Astrocyte (in vitro differentiated cells and primary cell): ENCODE measurements around the gene POLH. TPM values are rescaled to one million over a fixed set of nuclear protein-coding genes. Genes with fewer than 3 reads are reported as not detected.

ENCODE experiments used
- DNase-seq: peaks from one replicate; pipeline ENCODE4 v3.0.0-alpha.2; 2010; ENCODE audit warnings: low read depth
- FAIRE-seq: peaks from 2 replicates; lab custom pipeline; 2011; peaks lifted over from hg19 to GRCh38; lab: Jason Lieb, UNC
- H2AFZ ChIP-seq: 2 replicates; pipeline ENCODE4 v1.6.0; 2012; ENCODE audit warnings: low read depth, low read length, inconsistent platforms
- H3K27ac ChIP-seq: 2 replicates; pipeline ENCODE4 v1.5.1; 2011; ENCODE audit warnings: low read depth, low read length, inconsistent platforms
- H3K27me3 ChIP-seq: 2 replicates; pipeline ENCODE4 v1.6.0; 2011; ENCODE audit warnings: low read length, inconsistent platforms; ENCODE audit not compliant: insufficient read depth
- H3K36me3 ChIP-seq: 2 replicates; pipeline ENCODE4 v1.5.1; 2011; ENCODE audit warnings: low read length, inconsistent platforms; ENCODE audit not compliant: insufficient read depth
- H3K4me1 ChIP-seq: 2 replicates; pipeline ENCODE4 v1.5.1; 2011; ENCODE audit warnings: low read length, inconsistent platforms; ENCODE audit not compliant: insufficient read depth
- H3K4me2 ChIP-seq: 2 replicates; pipeline ENCODE4 v1.6.0; 2012; ENCODE audit warnings: low read length, inconsistent platforms
- H3K4me3 ChIP-seq: 2 replicates; pipeline ENCODE4 v1.5.1; 2011; ENCODE audit warnings: low read depth, mild to moderate bottlenecking, low read length, inconsistent platforms; ENCODE audit not compliant: insufficient read depth
- H3K79me2 ChIP-seq: 2 replicates; pipeline ENCODE4 v1.6.0; 2012; ENCODE audit warnings: mild to moderate bottlenecking, low read length, inconsistent platforms; ENCODE audit not compliant: insufficient read depth
- H3K9ac ChIP-seq: 2 replicates; pipeline ENCODE4 v1.6.0; 2012; ENCODE audit warnings: mild to moderate bottlenecking, low read length, inconsistent platforms
- H3K9me3 ChIP-seq: 2 replicates; pipeline ENCODE4 v1.5.1; 2012; ENCODE audit warnings: low read depth, mild to moderate bottlenecking, low read length, inconsistent platforms; ENCODE audit not compliant: insufficient read depth
- H4K20me1 ChIP-seq: 2 replicates; pipeline ENCODE4 v1.6.0; 2012; ENCODE audit warnings: low read length, inconsistent platforms; ENCODE audit not compliant: insufficient read depth
- H3K27ac Mint-ChIP-seq: one replicate; pipeline ENCODE4 v1.8.0; 2021; ENCODE audit warnings: mild to moderate bottlenecking, mixed read lengths; ENCODE audit not compliant: unreplicated experiment
- H3K27me3 Mint-ChIP-seq: one replicate; pipeline ENCODE4 v1.8.0; 2021; ENCODE audit warnings: low read depth, mixed read lengths; ENCODE audit not compliant: unreplicated experiment
- H3K36me3 Mint-ChIP-seq: one replicate; pipeline ENCODE4 v1.8.0; 2021; ENCODE audit warnings: low read depth, mixed read lengths; ENCODE audit not compliant: unreplicated experiment
- H3K4me1 Mint-ChIP-seq: one replicate; pipeline ENCODE4 v1.8.0; 2021; ENCODE audit warnings: low read depth, mixed read lengths; ENCODE audit not compliant: unreplicated experiment
- H3K4me3 Mint-ChIP-seq: one replicate; pipeline ENCODE4 v1.8.0; 2021; ENCODE audit warnings: mild to moderate bottlenecking, moderate library complexity, mixed read lengths; ENCODE audit not compliant: unreplicated experiment
- H3K9me3 Mint-ChIP-seq: one replicate; pipeline ENCODE4 v1.8.0; 2021; ENCODE audit warnings: mild to moderate bottlenecking, mixed read lengths; ENCODE audit not compliant: unreplicated experiment
- CTCF ChIP-seq: IDR thresholded peaks from 2 replicates; pipeline ENCODE4 v1.5.1; 2011; ENCODE audit warnings: low read depth, mild to moderate bottlenecking, inconsistent platforms, low read length, moderate library complexity; ENCODE audit not compliant: insufficient read depth
- EZH2 ChIP-seq: IDR thresholded peaks from 2 replicates; pipeline ENCODE4 v1.6.1; 2012; ENCODE audit warnings: mild to moderate bottlenecking, low read length, inconsistent platforms; ENCODE audit not compliant: insufficient read depth
- total RNA-seq: library from RNA; stranded (reverse); gene quantifications from 2 replicates; pipeline ENCODE4 v1.2.1, GENCODE V29; 2021

The POLH gene
- total RNA-seq, 1 donor from 2014 or later = 58.0 TPM

DNA sequence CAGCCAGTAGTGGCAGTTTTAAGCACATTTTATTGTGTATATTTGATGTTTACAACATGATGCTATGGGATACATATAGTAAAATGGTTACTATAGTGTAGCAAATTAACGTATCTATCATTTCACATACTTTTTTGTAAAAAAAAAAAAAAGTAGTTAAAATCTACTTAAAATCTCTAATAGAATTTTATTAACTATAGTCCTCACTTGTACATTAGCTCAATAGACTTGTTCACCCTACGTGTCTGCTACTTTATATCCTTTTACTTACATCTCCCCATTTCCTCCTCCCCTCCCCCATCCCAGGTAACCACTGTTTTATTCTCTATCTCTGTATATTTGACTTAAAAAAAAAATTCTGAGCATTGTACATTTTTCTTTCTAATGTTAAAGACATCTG, 30.0 kb downstream of the POLH start:
- DNase-seq (no peak), FAIRE-seq (no peak)
- H2AFZ ChIP-seq = no peak overlapping the region
- no peaks in the 10 kb centered on the region for H3K27me3 Mint-ChIP-seq
- peaks cover 13% of the 10 kb centered on the region for H3K36me3 Mint-ChIP-seq
- H3K79me2 ChIP-seq = no peaks in the 10 kb centered on the region
- H3K9ac ChIP-seq = no peak overlapping the region
- no peaks in the 10 kb centered on the region for H3K9me3 Mint-ChIP-seq
- peaks cover 5% of the 10 kb centered on the region for H3K4me1 ChIP-seq
- no peak overlapping the region for H3K27ac ChIP-seq
- H3K4me2 ChIP-seq = no peak overlapping the region
- peaks cover 8% of the 10 kb centered on the region for H4K20me1 ChIP-seq
- H3K4me1 Mint-ChIP-seq = peaks cover 18% of the 10 kb centered on the region
- H3K9me3 ChIP-seq = no peaks in the 10 kb centered on the region
- no peak overlapping the region for H3K4me3 ChIP-seq
- no peak overlapping the region for H3K4me3 Mint-ChIP-seq
- H3K36me3 ChIP-seq = peaks cover 33% of the 10 kb centered on the region
- no peaks in the 10 kb centered on the region for H3K27me3 ChIP-seq
- no peak for TF ChIP-seq CTCF
- no peak overlapping the region for H3K27ac Mint-ChIP-seq

GRCh38 chr6:43608310-43608763, 32.4 kb downstream of the POLH start:
- H3K27ac ChIP-seq = no peak overlapping the region
- H3K27ac Mint-ChIP-seq = peak overlapping the region; percentile 16
- no peak overlapping the region for H3K9ac ChIP-seq
- H2AFZ ChIP-seq = no peak overlapping the region
- H3K36me3 ChIP-seq = peaks cover 29% of the 10 kb centered on the region
- peaks cover 8% of the 10 kb centered on the region for H4K20me1 ChIP-seq
- no peaks in the 10 kb centered on the region for H3K9me3 Mint-ChIP-seq
- DNase-seq = peak; percentile 61
- H3K36me3 Mint-ChIP-seq = peaks cover 21% of the 10 kb centered on the region
- no peaks in the 10 kb centered on the region for H3K9me3 ChIP-seq
- H3K4me3 Mint-ChIP-seq = peak overlapping the region; percentile 9
- no peak for TF ChIP-seq EZH2
- TF ChIP-seq CTCF = peak; percentile 89
- H3K4me1 Mint-ChIP-seq = peaks cover 18% of the 10 kb centered on the region
- H3K4me2 ChIP-seq = no peak overlapping the region
- no peaks in the 10 kb centered on the region for H3K27me3 Mint-ChIP-seq
- H3K27me3 ChIP-seq = no peaks in the 10 kb centered on the region
- no peak overlapping the region for H3K4me3 ChIP-seq
- FAIRE-seq = no peak
- H3K4me1 ChIP-seq = peaks cover 5% of the 10 kb centered on the region
- no peaks in the 10 kb centered on the region for H3K79me2 ChIP-seq

DNA sequence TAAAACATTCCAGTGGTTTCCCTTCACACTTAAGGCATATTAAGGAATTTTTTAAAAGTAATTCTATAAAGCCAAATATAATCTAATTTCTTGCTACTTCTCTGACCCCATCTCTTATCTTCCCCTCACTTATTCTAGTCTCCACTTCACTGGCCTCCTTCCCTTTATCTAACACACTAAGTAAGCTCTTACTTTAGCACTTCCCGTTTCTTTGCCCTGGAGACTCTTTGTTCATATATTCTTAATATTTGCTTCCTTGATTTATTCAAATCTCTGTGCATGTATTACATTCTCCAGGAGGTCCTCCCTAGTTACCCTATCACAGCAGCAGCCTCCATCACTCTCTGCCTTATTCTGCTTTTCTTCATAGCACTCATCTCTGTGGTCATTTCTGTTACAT, 32.8 kb downstream of the POLH start:
- Histone ChIP-seq H3K4me3 (no peak overlapping the region), H4K20me1 (peaks cover 8% of the 10 kb centered on the region), H3K9ac (no peak overlapping the region), H2AFZ (no peak overlapping the region), H3K27ac (no peak overlapping the region), H3K4me1 (peaks cover 5% of the 10 kb centered on the region), H3K36me3 (peaks cover 31% of the 10 kb centered on the region), H3K4me2 (no peak overlapping the region), H3K79me2 (no peaks in the 10 kb centered on the region), H3K27me3 (no peaks in the 10 kb centered on the region), H3K9me3 (no peaks in the 10 kb centered on the region)
- Mint-ChIP-seq H3K36me3 (peaks cover 21% of the 10 kb centered on the region), H3K4me3 (no peak overlapping the region), H3K9me3 (no peaks in the 10 kb centered on the region), H3K4me1 (peaks cover 18% of the 10 kb centered on the region), H3K27me3 (no peaks in the 10 kb centered on the region), H3K27ac (peak overlapping the region; percentile 16)
- DNase-seq = no peak
- TF ChIP-seq EZH2 = no peak
- TF ChIP-seq CTCF = no peak
- no peak for FAIRE-seq
